Astrocyte (in vitro differentiated cells and primary cell): ENCODE data around the gene CDK5RAP1. TPM values are rescaled to one million over a fixed set of nuclear protein-coding genes. Genes with fewer than 3 reads are reported as not detected.

Source experiments
- DNase-seq: peaks from one replicate; pipeline ENCODE4 v3.0.0-alpha.2; 2010; ENCODE audit warnings: low read depth
- FAIRE-seq: peaks from 2 replicates; lab custom pipeline; 2011; peaks lifted over from hg19 to GRCh38; lab: Jason Lieb, UNC
- H2AFZ ChIP-seq: 2 replicates; pipeline ENCODE4 v1.6.0; 2012; ENCODE audit warnings: low read depth, low read length, inconsistent platforms
- H3K27ac ChIP-seq: 2 replicates; pipeline ENCODE4 v1.5.1; 2011; ENCODE audit warnings: low read depth, low read length, inconsistent platforms
- H3K27me3 ChIP-seq: 2 replicates; pipeline ENCODE4 v1.6.0; 2011; ENCODE audit warnings: low read length, inconsistent platforms; ENCODE audit not compliant: insufficient read depth
- H3K36me3 ChIP-seq: 2 replicates; pipeline ENCODE4 v1.5.1; 2011; ENCODE audit warnings: low read length, inconsistent platforms; ENCODE audit not compliant: insufficient read depth
- H3K4me1 ChIP-seq: 2 replicates; pipeline ENCODE4 v1.5.1; 2011; ENCODE audit warnings: low read length, inconsistent platforms; ENCODE audit not compliant: insufficient read depth
- H3K4me2 ChIP-seq: 2 replicates; pipeline ENCODE4 v1.6.0; 2012; ENCODE audit warnings: low read length, inconsistent platforms
- H3K4me3 ChIP-seq: 2 replicates; pipeline ENCODE4 v1.5.1; 2011; ENCODE audit warnings: low read depth, mild to moderate bottlenecking, low read length, inconsistent platforms; ENCODE audit not compliant: insufficient read depth
- H3K79me2 ChIP-seq: 2 replicates; pipeline ENCODE4 v1.6.0; 2012; ENCODE audit warnings: mild to moderate bottlenecking, low read length, inconsistent platforms; ENCODE audit not compliant: insufficient read depth
- H3K9ac ChIP-seq: 2 replicates; pipeline ENCODE4 v1.6.0; 2012; ENCODE audit warnings: mild to moderate bottlenecking, low read length, inconsistent platforms
- H3K9me3 ChIP-seq: 2 replicates; pipeline ENCODE4 v1.5.1; 2012; ENCODE audit warnings: low read depth, mild to moderate bottlenecking, low read length, inconsistent platforms; ENCODE audit not compliant: insufficient read depth
- H4K20me1 ChIP-seq: 2 replicates; pipeline ENCODE4 v1.6.0; 2012; ENCODE audit warnings: low read length, inconsistent platforms; ENCODE audit not compliant: insufficient read depth
- H3K27ac Mint-ChIP-seq: one replicate; pipeline ENCODE4 v1.8.0; 2021; ENCODE audit warnings: mild to moderate bottlenecking, mixed read lengths; ENCODE audit not compliant: unreplicated experiment
- H3K27me3 Mint-ChIP-seq: one replicate; pipeline ENCODE4 v1.8.0; 2021; ENCODE audit warnings: low read depth, mixed read lengths; ENCODE audit not compliant: unreplicated experiment
- H3K36me3 Mint-ChIP-seq: one replicate; pipeline ENCODE4 v1.8.0; 2021; ENCODE audit warnings: low read depth, mixed read lengths; ENCODE audit not compliant: unreplicated experiment
- H3K4me1 Mint-ChIP-seq: one replicate; pipeline ENCODE4 v1.8.0; 2021; ENCODE audit warnings: low read depth, mixed read lengths; ENCODE audit not compliant: unreplicated experiment
- H3K4me3 Mint-ChIP-seq: one replicate; pipeline ENCODE4 v1.8.0; 2021; ENCODE audit warnings: mild to moderate bottlenecking, moderate library complexity, mixed read lengths; ENCODE audit not compliant: unreplicated experiment
- H3K9me3 Mint-ChIP-seq: one replicate; pipeline ENCODE4 v1.8.0; 2021; ENCODE audit warnings: mild to moderate bottlenecking, mixed read lengths; ENCODE audit not compliant: unreplicated experiment
- EZH2 ChIP-seq: IDR thresholded peaks from 2 replicates; pipeline ENCODE4 v1.6.1; 2012; ENCODE audit warnings: mild to moderate bottlenecking, low read length, inconsistent platforms; ENCODE audit not compliant: insufficient read depth
- total RNA-seq: library from RNA; stranded (reverse); gene quantifications from 2 replicates; pipeline ENCODE4 v1.2.1, GENCODE V29; 2021
- TF ChIP-seq, protein P1 (sequence below): IDR thresholded peaks from 2 replicates; pipeline ENCODE4 v1.5.1; 2011; ENCODE audit warnings: low read depth, mild to moderate bottlenecking, inconsistent platforms, low read length, moderate library complexity; ENCODE audit not compliant: insufficient read depth

Gene CDK5RAP1
- total RNA-seq, 1 donor from 2014 or later: 29.2 TPM

DNA sequence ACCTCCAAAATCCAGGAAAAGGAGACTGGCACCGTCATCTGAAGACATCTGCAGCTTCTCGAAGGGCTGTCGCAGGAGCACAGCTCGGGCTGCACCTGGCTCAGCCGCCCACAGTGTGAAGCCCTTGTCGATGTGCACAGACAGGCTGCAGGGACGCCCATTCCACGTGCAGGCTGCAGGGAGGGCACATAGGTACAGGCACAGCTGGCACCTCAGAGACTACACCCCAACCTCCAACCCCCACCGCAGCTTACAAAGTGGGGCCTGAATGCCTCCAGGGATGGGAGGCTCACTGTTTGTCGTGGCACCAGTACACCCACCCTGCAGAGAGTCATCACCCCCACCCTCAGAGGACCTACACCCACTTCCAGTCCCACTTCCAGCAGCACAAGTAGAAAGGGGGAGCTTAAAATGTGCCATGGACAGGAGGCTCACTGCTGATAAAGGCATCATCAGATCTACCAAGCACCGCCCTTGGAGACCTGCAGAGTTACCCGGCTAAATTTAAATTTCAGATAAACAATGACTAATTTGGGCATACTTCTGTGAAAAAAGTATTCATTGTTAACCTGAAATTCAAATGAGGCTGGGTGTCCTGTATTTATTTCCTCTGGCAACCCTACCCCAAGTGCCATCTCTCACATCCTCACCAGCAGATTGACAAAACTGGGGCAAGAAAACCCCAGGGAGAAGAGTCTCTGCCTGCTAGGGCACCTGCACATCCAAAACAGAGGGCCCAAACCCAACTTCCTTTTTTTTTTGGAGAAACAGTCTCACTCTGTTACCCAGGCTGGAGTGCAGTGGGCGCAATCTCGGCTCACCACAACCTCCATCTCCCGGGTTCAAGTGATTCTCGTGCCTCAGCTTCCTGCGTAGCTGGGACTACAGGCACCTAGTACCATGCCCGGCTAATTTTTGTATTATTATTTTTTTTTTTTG, 7.7 kb upstream of the CDK5RAP1 start:
- no peaks in the 10 kb centered on the region for H3K4me1 ChIP-seq
- H3K4me3 Mint-ChIP-seq: no peak overlapping the region
- H3K9ac ChIP-seq: no peak overlapping the region
- TF ChIP-seq, protein P1, sequence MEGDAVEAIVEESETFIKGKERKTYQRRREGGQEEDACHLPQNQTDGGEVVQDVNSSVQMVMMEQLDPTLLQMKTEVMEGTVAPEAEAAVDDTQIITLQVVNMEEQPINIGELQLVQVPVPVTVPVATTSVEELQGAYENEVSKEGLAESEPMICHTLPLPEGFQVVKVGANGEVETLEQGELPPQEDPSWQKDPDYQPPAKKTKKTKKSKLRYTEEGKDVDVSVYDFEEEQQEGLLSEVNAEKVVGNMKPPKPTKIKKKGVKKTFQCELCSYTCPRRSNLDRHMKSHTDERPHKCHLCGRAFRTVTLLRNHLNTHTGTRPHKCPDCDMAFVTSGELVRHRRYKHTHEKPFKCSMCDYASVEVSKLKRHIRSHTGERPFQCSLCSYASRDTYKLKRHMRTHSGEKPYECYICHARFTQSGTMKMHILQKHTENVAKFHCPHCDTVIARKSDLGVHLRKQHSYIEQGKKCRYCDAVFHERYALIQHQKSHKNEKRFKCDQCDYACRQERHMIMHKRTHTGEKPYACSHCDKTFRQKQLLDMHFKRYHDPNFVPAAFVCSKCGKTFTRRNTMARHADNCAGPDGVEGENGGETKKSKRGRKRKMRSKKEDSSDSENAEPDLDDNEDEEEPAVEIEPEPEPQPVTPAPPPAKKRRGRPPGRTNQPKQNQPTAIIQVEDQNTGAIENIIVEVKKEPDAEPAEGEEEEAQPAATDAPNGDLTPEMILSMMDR: no peak
- no peak for TF ChIP-seq EZH2
- peaks cover 3% of the 10 kb centered on the region for H3K9me3 Mint-ChIP-seq
- peaks cover 3% of the 10 kb centered on the region for H3K36me3 ChIP-seq
- no peak overlapping the region for H3K4me3 ChIP-seq
- DNase-seq: no peak
- H3K27ac ChIP-seq: no peak overlapping the region
- FAIRE-seq: no peak
- H3K9me3 ChIP-seq: peaks cover 3% of the 10 kb centered on the region
- peaks cover 19% of the 10 kb centered on the region for H3K36me3 Mint-ChIP-seq
- no peaks in the 10 kb centered on the region for H3K79me2 ChIP-seq
- peaks cover 10% of the 10 kb centered on the region for H3K4me1 Mint-ChIP-seq
- H4K20me1 ChIP-seq: no peaks in the 10 kb centered on the region
- no peak overlapping the region for H3K4me2 ChIP-seq
- H3K27ac Mint-ChIP-seq: peak overlapping the region; percentile 4
- H3K27me3 Mint-ChIP-seq: no peaks in the 10 kb centered on the region
- H2AFZ ChIP-seq: no peak overlapping the region
- H3K27me3 ChIP-seq: no peaks in the 10 kb centered on the region

DNA sequence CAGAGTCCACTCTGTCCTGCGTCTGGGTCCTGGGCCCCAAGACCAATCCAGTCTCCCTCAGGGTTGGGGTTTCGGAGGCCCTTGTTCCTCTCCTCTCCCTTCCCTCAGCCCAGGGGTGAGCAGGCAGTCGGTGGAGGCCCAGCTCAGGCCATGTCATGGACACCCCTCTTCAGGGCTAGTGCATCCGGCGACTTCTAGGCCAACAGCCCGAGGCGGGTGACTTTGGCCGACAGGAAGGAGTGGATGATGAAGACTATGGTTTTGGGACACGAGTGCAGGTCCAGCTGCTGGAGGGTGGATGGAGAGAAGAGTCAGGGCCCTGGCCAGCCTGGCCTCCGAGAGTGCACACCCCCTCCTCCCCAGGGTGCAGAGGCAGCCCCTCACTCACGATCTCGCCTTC, 7.0 kb upstream of the CDK5RAP1 start:
- Histone ChIP-seq H3K4me1 (no peaks in the 10 kb centered on the region), H3K27me3 (no peaks in the 10 kb centered on the region), H3K4me3 (no peak overlapping the region), H3K4me2 (no peak overlapping the region), H4K20me1 (no peaks in the 10 kb centered on the region), H3K9me3 (peaks cover 3% of the 10 kb centered on the region), H3K9ac (no peak overlapping the region), H3K79me2 (no peaks in the 10 kb centered on the region), H2AFZ (no peak overlapping the region), H3K36me3 (peaks cover 3% of the 10 kb centered on the region), H3K27ac (no peak overlapping the region)
- no peak for TF ChIP-seq EZH2
- TF ChIP-seq, protein P1: no peak
- DNase-seq (no peak), FAIRE-seq (no peak)
- Mint-ChIP-seq H3K27ac (no peak overlapping the region), H3K4me3 (no peak overlapping the region), H3K9me3 (peaks cover 3% of the 10 kb centered on the region), H3K27me3 (no peaks in the 10 kb centered on the region), H3K4me1 (peaks cover 10% of the 10 kb centered on the region), H3K36me3 (peaks cover 19% of the 10 kb centered on the region)

DNA sequence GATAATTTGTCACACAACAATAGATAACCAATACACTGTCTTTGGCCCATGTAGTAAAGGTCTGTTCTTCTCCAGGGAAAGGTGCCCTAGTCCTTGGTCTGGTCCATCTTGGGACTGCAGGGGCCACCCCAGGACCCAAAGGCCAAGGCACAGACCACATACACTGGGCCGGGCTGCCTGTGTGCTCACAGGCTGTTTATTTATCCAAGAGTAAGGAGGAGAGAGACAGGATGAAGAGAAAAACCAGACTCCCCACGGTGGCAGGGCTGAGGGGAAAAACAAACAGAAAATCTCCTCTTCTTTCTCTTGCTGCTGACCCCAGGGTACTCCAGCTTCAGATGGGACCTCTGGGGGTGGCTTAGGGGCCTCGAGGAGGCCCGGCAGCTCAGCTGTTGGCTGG, 6.5 kb upstream of the CDK5RAP1 start:
- Mint-ChIP-seq H3K9me3 (peaks cover 3% of the 10 kb centered on the region), H3K27ac (no peak overlapping the region), H3K27me3 (no peaks in the 10 kb centered on the region), H3K4me3 (no peak overlapping the region), H3K4me1 (peaks cover 10% of the 10 kb centered on the region), H3K36me3 (peaks cover 19% of the 10 kb centered on the region)
- Histone ChIP-seq H3K27me3 (no peaks in the 10 kb centered on the region), H3K36me3 (peaks cover 3% of the 10 kb centered on the region), H3K4me2 (no peak overlapping the region), H4K20me1 (no peaks in the 10 kb centered on the region), H3K9me3 (peaks cover 3% of the 10 kb centered on the region), H3K79me2 (no peaks in the 10 kb centered on the region), H3K4me3 (no peak overlapping the region), H3K27ac (no peak overlapping the region), H2AFZ (no peak overlapping the region), H3K4me1 (no peaks in the 10 kb centered on the region), H3K9ac (no peak overlapping the region)
- DNase-seq: no peak
- no peak for TF ChIP-seq EZH2
- TF ChIP-seq, protein P1: no peak
- no peak for FAIRE-seq
